Ishikawa (cell line): Measurements from ENCODE around the gene UTRN.

Experiments
- CREB1 ChIP-seq: IDR thresholded peaks from 2 replicates; pipeline ENCODE4 v1.6.1; 2012; ENCODE audit warnings: low read depth
- EGR1 ChIP-seq: IDR thresholded peaks from 2 replicates; pipeline ENCODE4 v1.6.1; 2012
- NFIC ChIP-seq: IDR thresholded peaks from 2 replicates; pipeline ENCODE4 v1.6.1; 2012
- RAD21 ChIP-seq: IDR thresholded peaks from 2 replicates; pipeline ENCODE4 v1.6.1; 2012; ENCODE audit warnings: low read depth
- TAF1 ChIP-seq: IDR thresholded peaks from 2 replicates; pipeline ENCODE4 v1.6.1; 2012; ENCODE audit warnings: low read depth, mild to moderate bottlenecking
- TCF12 ChIP-seq: IDR thresholded peaks from 2 replicates; pipeline ENCODE4 v1.6.1; 2012; ENCODE audit warnings: low read depth
- YY1 ChIP-seq: IDR thresholded peaks from 2 replicates; pipeline ENCODE4 v1.6.1; 2012; ENCODE audit warnings: low read depth
- ZBTB7A ChIP-seq: IDR thresholded peaks from 2 replicates; pipeline ENCODE4 v1.6.1; 2012; ENCODE audit warnings: low read depth
- TF ChIP-seq, protein P1 (sequence below): IDR thresholded peaks from 2 replicates; pipeline ENCODE4 v1.6.1; 2012
- TF ChIP-seq, protein P2 (sequence below): IDR thresholded peaks from 2 replicates; pipeline ENCODE4 v1.6.1; 2012; ENCODE audit warnings: low read depth, mild to moderate bottlenecking

DNA sequence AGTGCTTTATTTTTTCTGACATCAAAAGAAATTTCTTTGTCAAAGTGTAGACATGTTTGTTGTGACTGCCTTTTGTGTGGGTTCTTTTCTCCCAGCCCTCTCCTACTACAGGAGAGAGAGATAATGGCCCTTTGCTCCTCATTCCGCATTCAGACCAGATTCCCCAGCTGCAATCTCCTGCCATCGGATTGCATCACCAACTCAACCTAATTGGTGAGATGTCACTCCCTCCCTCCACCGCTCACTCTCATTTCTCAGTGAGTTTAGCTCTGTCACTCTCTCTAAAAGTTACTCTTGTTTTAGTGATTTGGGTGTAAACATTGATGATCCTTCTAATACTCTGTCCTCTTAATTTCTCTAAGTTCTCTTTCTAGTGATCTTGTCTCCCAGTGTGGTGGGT, 22.7 kb downstream of the UTRN start:
- TF ChIP-seq EGR1: no peak
- no peak for TF ChIP-seq ZBTB7A
- no peak for TF ChIP-seq YY1
- no peak for TF ChIP-seq TAF1
- TF ChIP-seq, protein P1, sequence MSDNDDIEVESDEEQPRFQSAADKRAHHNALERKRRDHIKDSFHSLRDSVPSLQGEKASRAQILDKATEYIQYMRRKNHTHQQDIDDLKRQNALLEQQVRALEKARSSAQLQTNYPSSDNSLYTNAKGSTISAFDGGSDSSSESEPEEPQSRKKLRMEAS: no peak
- TF ChIP-seq NFIC: no peak
- no peak for TF ChIP-seq RAD21
- no peak for TF ChIP-seq TCF12
- TF ChIP-seq, protein P2, sequence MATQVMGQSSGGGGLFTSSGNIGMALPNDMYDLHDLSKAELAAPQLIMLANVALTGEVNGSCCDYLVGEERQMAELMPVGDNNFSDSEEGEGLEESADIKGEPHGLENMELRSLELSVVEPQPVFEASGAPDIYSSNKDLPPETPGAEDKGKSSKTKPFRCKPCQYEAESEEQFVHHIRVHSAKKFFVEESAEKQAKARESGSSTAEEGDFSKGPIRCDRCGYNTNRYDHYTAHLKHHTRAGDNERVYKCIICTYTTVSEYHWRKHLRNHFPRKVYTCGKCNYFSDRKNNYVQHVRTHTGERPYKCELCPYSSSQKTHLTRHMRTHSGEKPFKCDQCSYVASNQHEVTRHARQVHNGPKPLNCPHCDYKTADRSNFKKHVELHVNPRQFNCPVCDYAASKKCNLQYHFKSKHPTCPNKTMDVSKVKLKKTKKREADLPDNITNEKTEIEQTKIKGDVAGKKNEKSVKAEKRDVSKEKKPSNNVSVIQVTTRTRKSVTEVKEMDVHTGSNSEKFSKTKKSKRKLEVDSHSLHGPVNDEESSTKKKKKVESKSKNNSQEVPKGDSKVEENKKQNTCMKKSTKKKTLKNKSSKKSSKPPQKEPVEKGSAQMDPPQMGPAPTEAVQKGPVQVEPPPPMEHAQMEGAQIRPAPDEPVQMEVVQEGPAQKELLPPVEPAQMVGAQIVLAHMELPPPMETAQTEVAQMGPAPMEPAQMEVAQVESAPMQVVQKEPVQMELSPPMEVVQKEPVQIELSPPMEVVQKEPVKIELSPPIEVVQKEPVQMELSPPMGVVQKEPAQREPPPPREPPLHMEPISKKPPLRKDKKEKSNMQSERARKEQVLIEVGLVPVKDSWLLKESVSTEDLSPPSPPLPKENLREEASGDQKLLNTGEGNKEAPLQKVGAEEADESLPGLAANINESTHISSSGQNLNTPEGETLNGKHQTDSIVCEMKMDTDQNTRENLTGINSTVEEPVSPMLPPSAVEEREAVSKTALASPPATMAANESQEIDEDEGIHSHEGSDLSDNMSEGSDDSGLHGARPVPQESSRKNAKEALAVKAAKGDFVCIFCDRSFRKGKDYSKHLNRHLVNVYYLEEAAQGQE: no peak
- no peak for TF ChIP-seq CREB1
